Measurements from ENCODE around the gene BNC2.

DNA sequence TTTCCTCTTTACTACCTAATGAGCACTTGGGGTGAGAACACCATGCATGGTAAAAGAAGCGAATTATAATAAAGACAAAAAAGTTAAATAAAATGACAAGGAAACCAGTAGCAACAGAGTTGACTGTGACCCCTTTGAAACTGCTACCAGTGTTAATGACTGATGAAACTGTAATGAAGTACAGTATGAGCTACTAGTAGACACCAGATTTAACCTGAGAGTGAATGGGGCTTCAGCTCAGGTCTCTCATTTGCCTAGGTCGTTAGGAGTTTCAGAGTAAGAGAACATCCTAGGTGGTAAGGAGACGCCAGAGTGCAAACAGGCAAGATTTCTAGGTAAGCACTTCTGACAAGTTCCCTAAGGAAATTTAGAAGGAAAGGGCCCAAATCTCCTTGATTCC is 346.4 kb downstream of the BNC2 start:
- TF ChIP-seq POLR2AphosphoS5 (IDR thresholded peaks at IDR 0.05; ENCODE audit: borderline replicate concordance, low read depth, low read length): no peak
- no peak for TF ChIP-seq EZH2 (IDR thresholded peaks at IDR 0.05)
- TF ChIP-seq FOXP2 (optimal IDR thresholded peaks at IDR 0.05; ENCODE audit: control extremely low read depth, extremely low read length, insufficient read depth): no peak
